ENCODE results near the gene TFAP2D. TPM values are rescaled to one million over a fixed set of nuclear protein-coding genes. Genes with fewer than 3 reads are reported as not detected.

TFAP2D gene
- total RNA-seq, 1 experiment from 2014 or later: not detected

- DNase-seq (ENCODE audit: low spot score): no peak
- in situ Hi-C loops (cut with HindIII; ENCODE audit: low sequenced_read_pairs): no loop called here
Observed at GRCh38 chr6:50717734-50718457, 4.6 kb downstream of the TFAP2D start.

GRCh38 chr6:50718566-50718965 lies 5.2 kb downstream of the TFAP2D start:
- in situ Hi-C loops (cut with HindIII; ENCODE audit: low sequenced_read_pairs): no loop called here
- no peak for DNase-seq (ENCODE audit: low spot score)

GRCh38 chr6:50720623-50721022 lies 7.3 kb downstream of the TFAP2D start:
- no peak for DNase-seq (ENCODE audit: low spot score)
- in situ Hi-C loops (cut with HindIII; ENCODE audit: low sequenced_read_pairs): no loop called here

GRCh38 chr6:50721978-50722377 lies 8.7 kb downstream of the TFAP2D start:
- no peak for DNase-seq (ENCODE audit: low spot score)
- in situ Hi-C loops (cut with HindIII; ENCODE audit: low sequenced_read_pairs): no loop called here

- in situ Hi-C loops (cut with HindIII; ENCODE audit: low sequenced_read_pairs): no loop called here
- no peak for DNase-seq (ENCODE audit: low spot score)
Observed at GRCh38 chr6:50722829-50723554, 9.7 kb downstream of the TFAP2D start.

- no peak for DNase-seq (ENCODE audit: low spot score)
- in situ Hi-C loops (cut with HindIII; ENCODE audit: low sequenced_read_pairs): no loop called here
Observed at GRCh38 chr6:50724381-50725124, 11.2 kb downstream of the TFAP2D start.

GRCh38 chr6:50734488-50734887 lies 21.2 kb downstream of the TFAP2D start:
- no peak for DNase-seq (ENCODE audit: low spot score)
- in situ Hi-C loops (cut with HindIII; ENCODE audit: low sequenced_read_pairs): no loop called here

- in situ Hi-C loops (cut with HindIII; ENCODE audit: low sequenced_read_pairs): no loop called here
- no peak for DNase-seq (ENCODE audit: low spot score)
Observed at GRCh38 chr6:50742161-50742560, 28.8 kb downstream of the TFAP2D start.

- in situ Hi-C loops (cut with HindIII; ENCODE audit: low sequenced_read_pairs): no loop called here
Observed at GRCh38 chr6:50744976-50745375, 31.6 kb downstream of the TFAP2D start.

GRCh38 chr6:50762798-50763197 lies 49.5 kb downstream of the TFAP2D start:
- in situ Hi-C loops (cut with HindIII; ENCODE audit: low sequenced_read_pairs): no loop called here
- DNase-seq (ENCODE audit: low spot score): no peak

More at GRCh38 chr6:50744976-50745375, 31.6 kb downstream of the TFAP2D start:
- DNase-seq (ENCODE audit: low spot score): no peak

- no peak for DNase-seq (ENCODE audit: low spot score)
- in situ Hi-C loops (cut with HindIII; ENCODE audit: low sequenced_read_pairs): no loop called here
Observed at GRCh38 chr6:50778696-50779095, 65.4 kb downstream of the TFAP2D start.

- DNase-seq (ENCODE audit: low spot score): no peak
- in situ Hi-C loops (cut with HindIII; ENCODE audit: low sequenced_read_pairs): no loop called here
Observed at GRCh38 chr6:50780382-50780781, 67.1 kb downstream of the TFAP2D start.

GRCh38 chr6:50785921-50786320 lies 72.6 kb downstream of the TFAP2D start:
- no peak for DNase-seq (ENCODE audit: low spot score)
- in situ Hi-C loops (cut with HindIII; ENCODE audit: low sequenced_read_pairs): no loop called here

- DNase-seq (ENCODE audit: low spot score): peak; percentile 38
- in situ Hi-C loops (cut with HindIII; ENCODE audit: low sequenced_read_pairs): no loop called here
Observed at GRCh38 chr6:50791900-50792508, 78.7 kb downstream of the TFAP2D start.

GRCh38 chr6:50792771-50793170 lies 79.4 kb downstream of the TFAP2D start:
- DNase-seq (ENCODE audit: low spot score): no peak
- in situ Hi-C loops (cut with HindIII; ENCODE audit: low sequenced_read_pairs): no loop called here

- no peak for DNase-seq (ENCODE audit: low spot score)
- in situ Hi-C loops (cut with HindIII; ENCODE audit: low sequenced_read_pairs): no loop called here
Observed at GRCh38 chr6:50795574-50795973, 82.2 kb downstream of the TFAP2D start.

- in situ Hi-C loops (cut with HindIII; ENCODE audit: low sequenced_read_pairs): no loop called here
- DNase-seq (ENCODE audit: low spot score): no peak
Observed at GRCh38 chr6:50804283-50804682, 91.0 kb downstream of the TFAP2D start.

- in situ Hi-C loops (cut with HindIII; ENCODE audit: low sequenced_read_pairs): no loop called here
- DNase-seq (ENCODE audit: low spot score): no peak
Observed at GRCh38 chr6:50807035-50807434, 93.7 kb downstream of the TFAP2D start.

GRCh38 chr6:50815436-50816114 lies 102.2 kb downstream of the TFAP2D start:
- in situ Hi-C loops (cut with HindIII; ENCODE audit: low sequenced_read_pairs): no loop called here
- DNase-seq (ENCODE audit: low spot score): no peak
